Erythroblast (primary cell): ENCODE measurements around the gene YAE1.
"Not testable (repeated sequence)": the region's sequence is repeated elsewhere in the genome, so short reads cannot be mapped to it uniquely, and the experiment has no call there.

Source experiments
- GATA1 ChIP-seq: IDR thresholded peaks from 2 replicates; pipeline ENCODE4 v1.6.1; 2011; ENCODE audit warnings: low read depth, mild to moderate bottlenecking, control low read depth, low read length, moderate library complexity
- POLR2A ChIP-seq: IDR thresholded peaks from 2 replicates; pipeline ENCODE4 v1.6.1; 2011; ENCODE audit warnings: mild to moderate bottlenecking, low read length

- TF ChIP-seq POLR2A, GATA1: not testable (repeated sequence)
These were observed 21.4 kb upstream of the YAE1 start for GRCh38 chr7:39544774-39545173.
